ENCODE results near the gene PGAP6. TPM values are rescaled to one million over a fixed set of nuclear protein-coding genes. Genes with fewer than 3 reads are reported as not detected.

Gene PGAP6
- total RNA-seq, 1 donor from 2014 or later = 44.5 TPM

- ChIA-PET CTCF (interaction anchor here (1.2 to 2.2 kb wide), 2 partner anchors 25 to 26 kb away, joined by 3 to 7 read pairs; partner anchors contain the start of gene DECR2), POLR2A (interaction anchor here (0.5 to 0.9 kb wide), 2 partner anchors 25 to 30 kb away, joined by 3 to 4 read pairs; no protein-coding TSS in a partner anchor)
- Mint-ChIP-seq H3K27ac (no peak overlapping the region), H3K27me3 (no peaks in the 10 kb centered on the region), H3K9me3 (no peaks in the 10 kb centered on the region), H3K4me1 (peaks cover 30% of the 10 kb centered on the region), H3K4me3 (peak overlapping the region; percentile 78), H3K36me3 (ENCODE audit: low read depth) (peaks cover 8% of the 10 kb centered on the region)
- TF ChIP-seq CTCF (IDR thresholded peaks at IDR 0.05) = no peak
- intact Hi-C loops (cut with micrococcal nuclease) = no loop called here
- ATAC-seq (ENCODE audit: low read depth) (no peak), DNase-seq (peak; percentile 30)
Observed at GRCh38 chr16:426115-426905, 44.5 kb upstream of the PGAP6 start.

GRCh38 chr16:425740-426114 is 43.9 kb upstream of the PGAP6 start:
- Mint-ChIP-seq H3K4me3 (peak overlapping the region; percentile 89), H3K27me3 (no peaks in the 10 kb centered on the region), H3K36me3 (ENCODE audit: low read depth) (peaks cover 8% of the 10 kb centered on the region), H3K4me1 (peaks cover 30% of the 10 kb centered on the region), H3K27ac (no peak overlapping the region), H3K9me3 (no peaks in the 10 kb centered on the region)
- peak; percentile 53 for ATAC-seq (ENCODE audit: low read depth)
- intact Hi-C loops (cut with micrococcal nuclease) = loop anchor here (1.0 kb wide), 4 partner anchors 23 to 102 kb away; partner anchors contain the start of genes AXIN1 and CAPN15
- TF ChIP-seq CTCF (IDR thresholded peaks at IDR 0.05) = no peak
- no peak for DNase-seq
- ChIA-PET POLR2A (interaction anchor here (0.5 to 2.1 kb wide), 4 partner anchors 24 to 43 kb away, joined by 3 to 10 read pairs (median 4); partner anchors contain the start of gene DECR2), CTCF (interaction anchor here (1.2 to 2.2 kb wide), 2 partner anchors 24 to 25 kb away, joined by 3 to 7 read pairs; partner anchors contain the start of gene DECR2)

- ChIA-PET CTCF (interaction anchor here (2.2 kb wide), 1 partner anchor 24 kb away, joined by 7 read pairs; the partner anchor contains the start of gene DECR2), POLR2A (interaction anchor here (0.7 to 2.1 kb wide), 4 partner anchors 23 to 72 kb away, joined by 3 to 10 read pairs (median 4); partner anchors contain the start of genes AXIN1 and DECR2)
- TF ChIP-seq CTCF (IDR thresholded peaks at IDR 0.05) = no peak
- Mint-ChIP-seq H3K27ac (peak within 1 kb of the TSS; percentile 82), H3K36me3 (ENCODE audit: low read depth) (peaks cover 8% of the 10 kb centered on the region), H3K9me3 (no peaks in the 10 kb centered on the region), H3K4me1 (peaks cover 30% of the 10 kb centered on the region), H3K4me3 (peak within 1 kb of the TSS; percentile 89), H3K27me3 (no peaks in the 10 kb centered on the region)
- intact Hi-C loops (cut with micrococcal nuclease) = loop anchor here (1.0 kb wide), 4 partner anchors 23 to 102 kb away; partner anchors contain the start of genes AXIN1 and CAPN15
- DNase-seq (peak; percentile 93), ATAC-seq (ENCODE audit: low read depth) (peak; percentile 92)
Observed at GRCh38 chr16:425082-425718, 43.4 kb upstream of the PGAP6 start, which contains the start of gene RAB11FIP3. TSS of gene RAB11FIP3 (plus strand) at chr16:425649. CDS start at chr16:426007, 358 bp downstream.

- DNase-seq (no peak), ATAC-seq (ENCODE audit: low read depth) (no peak)
- Mint-ChIP-seq H3K9me3 (no peaks in the 10 kb centered on the region), H3K36me3 (ENCODE audit: low read depth) (peaks cover 5% of the 10 kb centered on the region), H3K27ac (peak overlapping the region; percentile 56), H3K27me3 (no peaks in the 10 kb centered on the region), H3K4me1 (peaks cover 30% of the 10 kb centered on the region), H3K4me3 (peak overlapping the region; percentile 89)
- intact Hi-C loops (cut with micrococcal nuclease) = loop anchor here (1.0 kb wide), 4 partner anchors 22 to 103 kb away; partner anchors contain the start of genes AXIN1 and CAPN15
- POLR2A ChIA-PET = interaction anchor here (0.7 to 2.1 kb wide), 3 partner anchors 23 to 72 kb away, joined by 3 to 10 read pairs (median 5); partner anchors contain the start of genes AXIN1 and DECR2
- CTCF ChIA-PET = interaction anchor here (2.2 kb wide), 1 partner anchor 23 kb away, joined by 7 read pairs; the partner anchor contains the start of gene DECR2
- no peak for TF ChIP-seq CTCF (IDR thresholded peaks at IDR 0.05)
Observed at GRCh38 chr16:424623-425081, 42.9 kb upstream of the PGAP6 start.

Data from activated B cell treated with CpG ODN at 0.5 μM for 24 hours (primary cell).